Measurements from ENCODE around the gene SPG7. TPM values are rescaled to one million over a fixed set of nuclear protein-coding genes. Genes with fewer than 3 reads are reported as not detected.

The SPG7 gene
- total RNA-seq, 1 experiment from 2014 or later: 119 TPM

DNA sequence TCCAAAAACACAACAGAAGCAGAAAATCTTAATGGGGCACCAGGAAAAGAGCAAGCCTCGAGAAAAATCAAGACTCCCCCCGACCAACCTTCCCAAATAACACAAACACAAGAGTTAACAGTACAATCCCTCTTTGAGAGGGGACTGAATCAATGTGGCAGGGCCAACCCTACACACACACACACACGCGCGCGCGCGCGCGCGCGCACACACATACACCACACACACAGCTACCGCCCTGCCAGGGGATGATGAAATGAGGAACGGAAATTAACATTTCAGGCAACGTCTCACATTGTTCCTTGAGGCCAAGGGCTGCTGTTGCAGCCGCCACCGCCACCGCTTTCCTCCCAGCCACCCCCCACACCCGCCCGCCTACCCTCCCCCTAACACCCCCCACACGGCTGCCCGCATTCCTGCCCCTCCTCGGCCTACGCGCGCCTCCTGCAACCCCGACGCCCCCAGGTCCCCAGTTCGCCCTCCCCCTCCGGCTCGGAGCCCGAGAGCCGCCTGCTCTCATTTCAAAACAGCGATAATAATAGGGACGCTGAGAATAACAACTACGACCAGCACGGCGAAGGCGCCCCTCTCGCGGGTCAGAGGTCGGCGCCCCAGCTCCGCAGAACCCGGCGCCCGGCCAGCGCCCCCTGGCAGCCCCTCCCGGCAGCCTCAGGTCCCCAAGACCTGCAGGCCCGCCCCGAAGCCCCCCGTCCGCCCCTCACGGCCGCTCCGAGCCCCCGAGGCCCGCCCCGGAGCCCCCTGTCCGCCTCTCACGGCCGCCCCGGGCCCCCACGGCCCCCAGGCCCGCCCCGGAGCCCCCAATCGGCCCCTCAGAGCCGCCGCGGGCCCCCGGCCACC is 18.9 kb upstream of the SPG7 start:
- H3K79me1 ChIP-seq (ENCODE audit: insufficient read depth, low read depth, low read length, poor library complexity, severe bottlenecking): peaks cover 5% of the 10 kb centered on the region
- H3K9ac ChIP-seq (ENCODE audit: extremely low read depth, insufficient read length, low read length): peak overlapping the region; percentile 49
- peak overlapping the region; percentile 91 to 95 for H3K4me3 Mint-ChIP-seq

More for the DNA sequence above, 18.9 kb upstream of the SPG7 start:
- Histone ChIP-seq H2BK15ac (ENCODE audit: low read depth, low read length) (no peak overlapping the region), H2BK5ac (ENCODE audit: insufficient read length, low read length) (no peak overlapping the region), H3K4ac (ENCODE audit: low read depth, low read length) (no peak overlapping the region), H3K4me2 (ENCODE audit: insufficient read depth, insufficient read length, low read length) (peak overlapping the region; percentile 39), H3K56ac (ENCODE audit: insufficient read length, low read depth, low read length) (no peak overlapping the region), H4K91ac (ENCODE audit: insufficient read length, low read depth, low read length) (no peak overlapping the region), H3K9me3 (ENCODE audit: control insufficient read depth, low read depth, low read length) (no peaks in the 10 kb centered on the region), H2AK5ac (ENCODE audit: insufficient read length, low read length) (no peak overlapping the region), H3K18ac (ENCODE audit: insufficient read length, low read depth, low read length) (no peak overlapping the region), H2BK120ac (ENCODE audit: low read depth, low read length, poor library complexity, severe bottlenecking) (no peak overlapping the region), H3K23ac (ENCODE audit: insufficient read length, low read depth, low read length) (no peak overlapping the region), H2BK20ac (ENCODE audit: low read depth, low read length, poor library complexity, severe bottlenecking) (no peak overlapping the region), H3K23me2 (ENCODE audit: insufficient read length, low read depth, low read length, poor library complexity, severe bottlenecking) (peaks cover 8% of the 10 kb centered on the region), H3K4me1 (ENCODE audit: insufficient read depth, low read length) (peaks cover 3% of the 10 kb centered on the region; the same call in 1 of the 2 replicates), H4K5ac (ENCODE audit: insufficient read length, low read depth, low read length) (no peak overlapping the region), H3K79me2 (ENCODE audit: insufficient read depth, low read length) (peaks cover 47% of the 10 kb centered on the region), H4K20me1 (ENCODE audit: control insufficient read depth, insufficient read depth, insufficient read length) (no peaks in the 10 kb centered on the region), H3T11ph (ENCODE audit: low read length) (no peak overlapping the region), H3K14ac (ENCODE audit: insufficient read depth, low read length) (no peak overlapping the region), H3K27me3 (ENCODE audit: insufficient read depth, low read length) (no peaks in the 10 kb centered on the region), H2AFZ (ENCODE audit: low read length) (no peak overlapping the region), H2BK12ac (ENCODE audit: insufficient read length, low read depth, low read length) (no peak overlapping the region), H3K27ac (ENCODE audit: insufficient read length, low read depth, low read length) (no peak overlapping the region), H4K8ac (replicated peaks; ENCODE audit: insufficient read length, low read depth, low read length) (no peak overlapping the region)
- peaks cover 0 to 10% (median 8%) of the 10 kb centered on the region in 3 experiments; a peak in 6 of 7 replicates for H3K36me3 Mint-ChIP-seq (ENCODE audit: insufficient read depth in 1 of 3, low read depth in 3 of 3)
- TF ChIP-seq, protein P1, sequence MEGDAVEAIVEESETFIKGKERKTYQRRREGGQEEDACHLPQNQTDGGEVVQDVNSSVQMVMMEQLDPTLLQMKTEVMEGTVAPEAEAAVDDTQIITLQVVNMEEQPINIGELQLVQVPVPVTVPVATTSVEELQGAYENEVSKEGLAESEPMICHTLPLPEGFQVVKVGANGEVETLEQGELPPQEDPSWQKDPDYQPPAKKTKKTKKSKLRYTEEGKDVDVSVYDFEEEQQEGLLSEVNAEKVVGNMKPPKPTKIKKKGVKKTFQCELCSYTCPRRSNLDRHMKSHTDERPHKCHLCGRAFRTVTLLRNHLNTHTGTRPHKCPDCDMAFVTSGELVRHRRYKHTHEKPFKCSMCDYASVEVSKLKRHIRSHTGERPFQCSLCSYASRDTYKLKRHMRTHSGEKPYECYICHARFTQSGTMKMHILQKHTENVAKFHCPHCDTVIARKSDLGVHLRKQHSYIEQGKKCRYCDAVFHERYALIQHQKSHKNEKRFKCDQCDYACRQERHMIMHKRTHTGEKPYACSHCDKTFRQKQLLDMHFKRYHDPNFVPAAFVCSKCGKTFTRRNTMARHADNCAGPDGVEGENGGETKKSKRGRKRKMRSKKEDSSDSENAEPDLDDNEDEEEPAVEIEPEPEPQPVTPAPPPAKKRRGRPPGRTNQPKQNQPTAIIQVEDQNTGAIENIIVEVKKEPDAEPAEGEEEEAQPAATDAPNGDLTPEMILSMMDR (conservative IDR thresholded peaks at IDR 0.05): peak; percentile 45; the same call in 2 of the 3 replicates
- H3K27ac Mint-ChIP-seq: peak overlapping the region; percentile 98 to 99 (median 98)
- H3K9me3 Mint-ChIP-seq: peaks cover 0 to 4% of the 10 kb centered on the region in 2 experiments; a peak in 1 of 5 replicates
- no CpG with 5 or more reads among the region's 71 CpGs for WGBS (ENCODE audit: extremely low coverage, insufficient read length, low lambda C conversion rate)
- H3K4me1 Mint-ChIP-seq: peaks cover 48 to 50% of the 10 kb centered on the region in 2 experiments
- H3K27me3 Mint-ChIP-seq (ENCODE audit: low read depth): no peaks in the 10 kb centered on the region
- DNase-seq: peak; percentile 71
